Activated CD4-positive, alpha-beta T cell treated with anti-CD3 and anti-CD28 coated beads, Interleukin-2, amount 10 ng/mL, durations not matched to agents 7 days and 5 days (primary cell): ENCODE data around the gene BPIFB2. TPM values are rescaled to one million over a fixed set of nuclear protein-coding genes. Genes with fewer than 3 reads are reported as not detected.

Experiments
- CTCF ChIA-PET: fragments of 350-600 bp; sonication (Branson Sonifier 250); formaldehyde crosslinking; loops from one replicate; lab custom pipeline; 2021; ENCODE audit warnings: antibody characterized with exemption; lab: Charles Lee
- POLR2A ChIA-PET: fragments of 350-600 bp; sonication (Branson Sonifier 250); formaldehyde crosslinking; loops from one replicate; lab custom pipeline; 2021; ENCODE audit warnings: antibody characterized with exemption; lab: Charles Lee
- DNase-seq: peaks from one replicate; pipeline ENCODE4 v3.0.0-alpha.2; 2020
- H3K27ac Mint-ChIP-seq: one replicate; pipeline ENCODE4 v1.8.0; 2021; ENCODE audit warnings: mild to moderate bottlenecking, moderate library complexity, mixed read lengths
- H3K27me3 Mint-ChIP-seq: one replicate; pipeline ENCODE4 v1.8.0; 2021; ENCODE audit warnings: mixed read lengths
- H3K36me3 Mint-ChIP-seq: one replicate; pipeline ENCODE4 v1.8.0; 2021; ENCODE audit warnings: low read depth, mixed read lengths
- H3K4me1 Mint-ChIP-seq: one replicate; pipeline ENCODE4 v1.8.0; 2021; ENCODE audit warnings: mixed read lengths
- H3K4me3 Mint-ChIP-seq: one replicate; pipeline ENCODE4 v1.8.0; 2021; ENCODE audit warnings: mild to moderate bottlenecking, moderate library complexity, mixed read lengths
- H3K9me3 Mint-ChIP-seq: one replicate; pipeline ENCODE4 v1.8.0; 2021; ENCODE audit warnings: mixed read lengths
- total RNA-seq, 2 experiments: library from RNA; stranded (reverse); gene quantifications; one replicate each; pipeline ENCODE4 v1.2.3, GENCODE V29; 2021

Gene BPIFB2
- total RNA-seq, 2 experiments from 2014 or later, result not detected

GRCh38 chr20:33059741-33060390, 52.4 kb downstream of the BPIFB2 start:
- Mint-ChIP-seq H3K27ac (no peak overlapping the region), H3K4me1 (no peaks in the 10 kb centered on the region), H3K36me3 (no peaks in the 10 kb centered on the region), H3K9me3 (no peaks in the 10 kb centered on the region), H3K4me3 (no peak overlapping the region), H3K27me3 (no peaks in the 10 kb centered on the region)
- CTCF ChIA-PET, result interaction anchor here (1.4 to 1.7 kb wide), 2 partner anchors 8 to 12 kb away, joined by 3 to 7 read pairs; no protein-coding TSS in a partner anchor
- DNase-seq, result no peak
- POLR2A ChIA-PET, result no interaction called here

DNA sequence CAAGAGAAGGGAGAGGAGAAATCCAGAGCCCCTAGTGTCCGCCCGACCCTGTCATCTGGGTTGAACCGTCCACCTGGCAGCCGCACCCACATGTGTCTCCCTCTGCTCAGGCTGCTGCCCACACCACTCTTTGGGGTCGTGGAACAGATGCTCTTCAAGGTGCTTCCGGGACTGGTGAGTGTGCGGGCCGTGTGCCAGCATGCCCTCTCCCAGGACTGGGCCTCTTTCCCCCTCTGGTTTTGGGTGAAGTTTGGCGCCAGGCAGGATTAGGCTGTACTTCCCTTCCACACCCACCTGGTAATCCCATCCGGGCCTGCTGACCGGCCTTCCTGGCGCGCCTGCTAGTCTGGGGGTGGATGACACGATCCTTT, 54.1 kb downstream of the BPIFB2 start:
- H3K27ac Mint-ChIP-seq, result no peak overlapping the region
- H3K27me3 Mint-ChIP-seq, result no peaks in the 10 kb centered on the region
- POLR2A ChIA-PET, result no interaction called here
- CTCF ChIA-PET, result no interaction called here
- no peak for DNase-seq
- no peak overlapping the region for H3K4me3 Mint-ChIP-seq
- no peaks in the 10 kb centered on the region for H3K4me1 Mint-ChIP-seq
- H3K9me3 Mint-ChIP-seq, result no peaks in the 10 kb centered on the region
- no peaks in the 10 kb centered on the region for H3K36me3 Mint-ChIP-seq

GRCh38 chr20:33062105-33062824, 54.8 kb downstream of the BPIFB2 start:
- no peak for DNase-seq
- no peaks in the 10 kb centered on the region for H3K27me3 Mint-ChIP-seq
- no peak overlapping the region for H3K4me3 Mint-ChIP-seq
- H3K4me1 Mint-ChIP-seq, result no peaks in the 10 kb centered on the region
- H3K36me3 Mint-ChIP-seq, result no peaks in the 10 kb centered on the region
- H3K27ac Mint-ChIP-seq, result no peak overlapping the region
- POLR2A ChIA-PET, result no interaction called here
- H3K9me3 Mint-ChIP-seq, result no peaks in the 10 kb centered on the region
- CTCF ChIA-PET, result interaction anchor here (1.0 kb wide), 1 partner anchor 12 kb away, joined by 4 read pairs; no protein-coding TSS in a partner anchor

- no peaks in the 10 kb centered on the region for H3K4me1 Mint-ChIP-seq
- CTCF ChIA-PET, result interaction anchor here (1.0 kb wide), 1 partner anchor 12 kb away, joined by 4 read pairs; no protein-coding TSS in a partner anchor
Observed at GRCh38 chr20:33062825-33063149, 55.3 kb downstream of the BPIFB2 start.

DNA sequence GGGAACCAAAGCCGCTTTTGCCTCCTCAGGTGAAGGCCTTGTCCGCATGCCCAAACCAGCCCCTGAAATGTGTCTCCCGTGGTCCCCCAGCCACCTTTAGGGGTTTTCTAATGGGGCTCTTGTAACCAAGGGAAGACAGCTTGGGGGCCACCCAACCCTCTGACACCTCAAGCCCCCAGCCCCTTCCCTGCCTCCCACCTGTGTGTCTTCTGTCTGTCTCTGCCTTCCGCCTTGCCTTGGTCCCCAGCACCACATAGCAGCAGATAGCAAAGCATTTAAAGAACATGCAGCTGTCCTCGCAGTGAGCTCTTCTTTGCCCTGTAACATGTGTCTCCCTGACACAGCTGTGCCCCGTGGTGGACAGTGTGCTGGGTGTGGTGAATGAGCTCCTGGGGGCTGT, 55.8 kb downstream of the BPIFB2 start:
- DNase-seq, result no peak
- ChIA-PET CTCF (interaction anchor here (0.6 to 1.0 kb wide), 2 partner anchors 13 to 342 kb away, joined by 3 to 4 read pairs; no protein-coding TSS in a partner anchor), POLR2A (no interaction called here)
- Mint-ChIP-seq H3K4me1 (no peaks in the 10 kb centered on the region), H3K27ac (peak overlapping the region; percentile 27), H3K4me3 (no peak overlapping the region), H3K9me3 (no peaks in the 10 kb centered on the region), H3K27me3 (no peaks in the 10 kb centered on the region), H3K36me3 (no peaks in the 10 kb centered on the region)

More at GRCh38 chr20:33062825-33063149, 55.3 kb downstream of the BPIFB2 start:
- Mint-ChIP-seq H3K9me3 (no peaks in the 10 kb centered on the region), H3K27ac (no peak overlapping the region), H3K27me3 (no peaks in the 10 kb centered on the region), H3K4me3 (no peak overlapping the region), H3K36me3 (no peaks in the 10 kb centered on the region)
- no peak for DNase-seq
- POLR2A ChIA-PET, result no interaction called here

DNA sequence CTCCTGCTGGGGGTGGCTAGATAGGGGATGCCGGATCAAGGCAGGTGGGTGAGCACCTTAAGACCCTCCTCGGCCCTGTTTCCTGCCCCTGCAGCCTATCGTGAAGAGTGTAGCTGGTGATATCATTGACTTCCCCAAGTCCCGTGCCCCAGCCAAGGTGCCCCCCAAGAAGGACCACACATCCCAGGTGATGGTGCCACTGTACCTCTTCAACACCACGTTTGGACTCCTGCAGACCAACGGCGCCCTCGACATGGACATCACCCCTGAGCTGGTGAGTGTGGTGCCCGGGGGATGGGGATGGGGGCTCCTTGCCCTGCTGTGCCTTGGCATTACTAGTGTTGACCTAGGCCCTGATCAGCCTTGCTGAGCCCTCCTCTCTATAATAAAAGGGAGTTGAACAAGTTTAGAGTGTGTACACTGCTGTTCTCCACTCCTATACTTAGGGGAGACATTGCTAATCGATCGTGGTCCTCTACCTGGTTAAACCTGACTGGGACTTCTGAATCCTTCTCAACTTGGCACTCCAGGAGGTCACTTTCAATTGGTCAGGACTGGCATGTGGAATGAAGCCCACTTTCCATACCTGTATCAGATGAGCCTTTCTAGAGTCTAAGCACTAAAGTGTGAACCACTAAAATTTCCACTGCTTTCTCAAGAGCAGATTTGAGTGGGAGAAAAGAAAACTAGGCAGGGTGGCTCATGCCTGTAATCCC, 57.2 kb downstream of the BPIFB2 start:
- H3K27ac Mint-ChIP-seq, result no peak overlapping the region
- H3K36me3 Mint-ChIP-seq, result no peaks in the 10 kb centered on the region
- no peaks in the 10 kb centered on the region for H3K9me3 Mint-ChIP-seq
- H3K4me3 Mint-ChIP-seq, result no peak overlapping the region
- no peaks in the 10 kb centered on the region for H3K4me1 Mint-ChIP-seq
- CTCF ChIA-PET, result interaction anchor here (0.9 kb wide), 1 partner anchor 163 kb away, joined by 4 read pairs; no protein-coding TSS in a partner anchor
- DNase-seq, result no peak
- no peaks in the 10 kb centered on the region for H3K27me3 Mint-ChIP-seq
- POLR2A ChIA-PET, result no interaction called here

DNA sequence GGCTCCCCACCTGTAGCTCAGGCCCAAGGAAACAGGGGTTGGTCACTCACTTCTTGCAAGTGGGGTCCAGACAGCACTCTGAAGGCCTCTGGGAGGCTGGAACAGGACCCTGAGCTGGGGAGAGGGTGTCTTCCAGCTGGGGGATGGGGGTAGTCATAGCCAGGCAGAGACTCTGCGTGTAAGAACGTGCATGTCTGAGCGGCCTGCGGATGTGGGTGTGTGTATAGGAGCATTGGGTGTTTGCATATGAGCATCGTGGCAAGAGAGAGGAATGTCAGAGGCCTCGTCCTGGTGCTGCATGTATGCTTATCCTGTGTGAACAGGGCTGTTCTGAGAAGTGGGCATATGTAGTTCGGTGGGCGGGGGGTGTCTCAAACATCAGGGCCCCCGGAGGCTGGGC, 58.3 kb downstream of the BPIFB2 start:
- H3K9me3 Mint-ChIP-seq, result no peaks in the 10 kb centered on the region
- POLR2A ChIA-PET, result no interaction called here

GRCh38 chr20:33067806-33068205, 60.3 kb downstream of the BPIFB2 start:
- no peaks in the 10 kb centered on the region for H3K9me3 Mint-ChIP-seq
- H3K36me3 Mint-ChIP-seq, result no peaks in the 10 kb centered on the region
- H3K4me3 Mint-ChIP-seq, result no peak overlapping the region
- ChIA-PET POLR2A (no interaction called here), CTCF (interaction anchor here (1.0 kb wide), 1 partner anchor 9 kb away, joined by 3 read pairs; no protein-coding TSS in a partner anchor)
- no peak for DNase-seq
- no peaks in the 10 kb centered on the region for H3K4me1 Mint-ChIP-seq
- H3K27me3 Mint-ChIP-seq, result no peaks in the 10 kb centered on the region
- no peak overlapping the region for H3K27ac Mint-ChIP-seq

More for the DNA sequence above, 58.3 kb downstream of the BPIFB2 start:
- H3K4me3 Mint-ChIP-seq, result no peak overlapping the region
- DNase-seq, result no peak
- no peak overlapping the region for H3K27ac Mint-ChIP-seq
- no peaks in the 10 kb centered on the region for H3K36me3 Mint-ChIP-seq
- no peaks in the 10 kb centered on the region for H3K4me1 Mint-ChIP-seq
- CTCF ChIA-PET, result interaction anchor here (0.9 to 1.4 kb wide), 2 partner anchors 10 to 164 kb away, joined by 4 read pairs; no protein-coding TSS in a partner anchor
- H3K27me3 Mint-ChIP-seq, result no peaks in the 10 kb centered on the region

GRCh38 chr20:33068251-33068939, 60.9 kb downstream of the BPIFB2 start:
- Mint-ChIP-seq H3K4me3 (no peak overlapping the region), H3K4me1 (no peaks in the 10 kb centered on the region), H3K9me3 (no peaks in the 10 kb centered on the region), H3K27me3 (no peaks in the 10 kb centered on the region), H3K36me3 (no peaks in the 10 kb centered on the region), H3K27ac (no peak overlapping the region)
- DNase-seq, result no peak
- POLR2A ChIA-PET, result no interaction called here
- CTCF ChIA-PET, result interaction anchor here (1.0 kb wide), 1 partner anchor 10 kb away, joined by 3 read pairs; no protein-coding TSS in a partner anchor

GRCh38 chr20:33069673-33070072, 62.2 kb downstream of the BPIFB2 start:
- Mint-ChIP-seq H3K4me3 (no peak overlapping the region), H3K27ac (no peak overlapping the region), H3K4me1 (no peaks in the 10 kb centered on the region), H3K36me3 (no peaks in the 10 kb centered on the region), H3K9me3 (no peaks in the 10 kb centered on the region), H3K27me3 (no peaks in the 10 kb centered on the region)
- CTCF ChIA-PET, result interaction anchor here (0.5 to 0.6 kb wide), 2 partner anchors 110 to 140 kb away, joined by 3 to 5 read pairs; no protein-coding TSS in a partner anchor
- POLR2A ChIA-PET, result no interaction called here
- no peak for DNase-seq

GRCh38 chr20:33070111-33071053, 62.9 kb downstream of the BPIFB2 start:
- Mint-ChIP-seq H3K27ac (no peak overlapping the region), H3K9me3 (no peaks in the 10 kb centered on the region), H3K27me3 (no peaks in the 10 kb centered on the region), H3K4me1 (no peaks in the 10 kb centered on the region), H3K36me3 (no peaks in the 10 kb centered on the region), H3K4me3 (no peak overlapping the region)
- CTCF ChIA-PET, result interaction anchor here (0.5 to 2.4 kb wide), 2 partner anchors 12 to 109 kb away, joined by 5 to 7 read pairs; no protein-coding TSS in a partner anchor
- DNase-seq, result no peak
- POLR2A ChIA-PET, result no interaction called here
